DOHH2 (cell line): ENCODE data around the gene SYT3.

ENCODE experiments used
- H3F3A ChIP-seq: fragments of 200-600 bp; sonication (generic), shearing (Covaris generic); 2 replicates; pipeline ENCODE4 v1.6.0; 2016; ENCODE audit warnings: antibody characterized with exemption, mild to moderate bottlenecking; ENCODE audit not compliant: control insufficient read depth, insufficient read depth
- H3K27ac ChIP-seq: fragments of 200-600 bp; sonication (generic); 2 replicates; pipeline ENCODE4 v1.5.1; 2014; ENCODE audit warnings: low read depth, mild to moderate bottlenecking, low read length, moderate library complexity
- H3K27me3 ChIP-seq: fragments of 200-600 bp; sonication (generic); 2 replicates; pipeline ENCODE4 v1.6.1; 2014; ENCODE audit warnings: mild to moderate bottlenecking, low read length, mixed read lengths; ENCODE audit not compliant: control insufficient read depth
- H3K36me3 ChIP-seq: fragments of 200-600 bp; sonication (generic); 2 replicates; pipeline ENCODE4 v1.6.1; 2014; ENCODE audit warnings: mild to moderate bottlenecking, low read length, moderate library complexity, mixed read lengths; ENCODE audit not compliant: control insufficient read depth
- H3K4me1 ChIP-seq: fragments of 200-600 bp; sonication (generic); 2 replicates; pipeline ENCODE4 v1.6.1; 2014; ENCODE audit warnings: mild to moderate bottlenecking, low read length, mixed read lengths; ENCODE audit not compliant: control insufficient read depth
- H3K4me2 ChIP-seq: fragments of 200-600 bp; sonication (generic); 2 replicates; pipeline ENCODE4 v1.6.0; 2014; ENCODE audit warnings: mild to moderate bottlenecking, low read length, moderate library complexity
- H3K4me3 ChIP-seq: fragments of 200-600 bp; sonication (generic); 2 replicates; pipeline ENCODE4 v1.5.1; 2014; ENCODE audit warnings: mild to moderate bottlenecking, low read length, mixed read lengths
- H3K79me2 ChIP-seq: fragments of 200-600 bp; sonication (generic); 2 replicates; pipeline ENCODE4 v1.6.1; 2014; ENCODE audit warnings: mild to moderate bottlenecking, low read length, mixed read lengths; ENCODE audit not compliant: control insufficient read depth
- H3K9me2 ChIP-seq: fragments of 200-600 bp; sonication (generic); replicated peaks from 2 replicates; pipeline ENCODE4 v1.6.1; 2014; ENCODE audit warnings: mild to moderate bottlenecking, low read length, mixed read lengths; ENCODE audit not compliant: control insufficient read depth
- H3K9me3 ChIP-seq: fragments of 200-600 bp; sonication (generic); 2 replicates; pipeline ENCODE4 v1.6.1; 2014; ENCODE audit warnings: antibody characterized with exemption, low read length, mixed read lengths; ENCODE audit not compliant: control insufficient read depth, insufficient read depth
- H4K20me1 ChIP-seq: fragments of 200-600 bp; sonication (generic); 2 replicates; pipeline ENCODE4 v1.6.0; 2014; ENCODE audit warnings: low read depth, mild to moderate bottlenecking, antibody characterized with exemption, low read length, moderate library complexity; ENCODE audit not compliant: control insufficient read depth, insufficient read depth
- EZH2phosphoT487 ChIP-seq: fragments of 200-600 bp; sonication (generic); IDR thresholded peaks from 2 replicates; pipeline ENCODE4 v1.6.1; 2017; ENCODE audit warnings: borderline replicate concordance, mild to moderate bottlenecking, antibody characterized with exemption, low read length, moderate library complexity, mixed read lengths
- TF ChIP-seq, protein P1 (sequence below): fragments of 200-600 bp; sonication (generic); IDR thresholded peaks from one replicate; pipeline ENCODE4 v1.5.1; 2014; ENCODE audit warnings: antibody characterized with exemption, mild to moderate bottlenecking, low read depth, low read length; ENCODE audit not compliant: poor library complexity, severe bottlenecking

Gene SYT3

DNA sequence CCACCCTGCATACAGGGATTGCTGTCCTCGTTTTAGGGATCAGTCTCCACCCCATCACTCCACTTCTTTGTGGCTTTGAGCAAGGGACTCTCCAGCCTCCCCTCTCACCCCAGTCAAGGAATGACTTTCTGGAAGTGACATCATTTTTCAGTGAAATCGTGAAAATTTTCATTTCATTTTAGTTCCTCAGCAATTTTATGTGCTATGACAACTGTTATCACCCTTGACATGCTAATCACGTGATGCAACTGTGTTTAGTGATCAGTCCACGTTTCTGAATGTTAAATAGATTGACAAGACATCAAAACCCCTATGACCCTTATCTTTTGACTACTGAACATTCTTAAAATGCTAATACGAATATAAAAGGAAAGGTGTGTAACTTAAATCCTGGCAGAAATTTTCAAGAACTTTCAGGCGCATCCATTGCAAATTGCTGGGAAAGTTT lies 17.6 kb upstream of the SYT3 start:
- no peaks in the 10 kb centered on the region for H3K27me3 ChIP-seq
- no peaks in the 10 kb centered on the region for H3K79me2 ChIP-seq
- H3K27ac ChIP-seq, result no peak overlapping the region
- no peaks in the 10 kb centered on the region for H3K36me3 ChIP-seq
- no peak for TF ChIP-seq EZH2phosphoT487
- no peak overlapping the region for H3K4me3 ChIP-seq
- 0 out of 2 replicates have a peak, but pooled peaks cover 2% of the 10 kb centered on the region for H3K4me1 ChIP-seq
- H3F3A ChIP-seq, result no peaks in the 10 kb centered on the region
- no peaks in the 10 kb centered on the region for H3K9me2 ChIP-seq
- no peaks in the 10 kb centered on the region for H4K20me1 ChIP-seq
- no peak overlapping the region for H3K4me2 ChIP-seq
- peaks cover 4% of the 10 kb centered on the region; the same call in 1 of the 2 replicates for H3K9me3 ChIP-seq

DNA sequence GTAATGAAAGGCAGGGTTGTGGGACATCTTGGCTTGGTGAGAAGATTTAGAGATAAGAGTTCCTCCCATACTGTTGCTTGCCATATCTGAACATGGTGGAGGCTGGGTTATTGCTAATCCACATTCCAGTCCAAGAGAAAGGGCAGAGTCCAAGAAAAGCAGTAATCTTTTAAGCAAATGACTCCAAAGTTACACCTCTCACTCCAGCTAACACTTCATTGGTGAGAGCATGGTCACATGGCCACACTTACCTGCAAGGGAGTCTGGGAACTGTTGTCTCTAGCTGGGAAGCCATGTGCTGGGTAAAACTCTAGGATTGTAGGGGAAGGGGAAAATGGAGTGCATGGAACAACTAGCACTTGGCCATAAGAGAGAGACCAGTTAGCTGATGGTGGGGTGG lies 15.2 kb upstream of the SYT3 start:
- Histone ChIP-seq H3F3A (no peaks in the 10 kb centered on the region), H3K9me3 (peaks cover 4% of the 10 kb centered on the region; the same call in 1 of the 2 replicates), H3K36me3 (no peaks in the 10 kb centered on the region), H3K4me3 (no peak overlapping the region), H3K9me2 (no peaks in the 10 kb centered on the region), H3K79me2 (no peaks in the 10 kb centered on the region), H3K27me3 (no peaks in the 10 kb centered on the region), H4K20me1 (no peaks in the 10 kb centered on the region), H3K4me1 (0 out of 2 replicates have a peak, but pooled peaks cover 2% of the 10 kb centered on the region), H3K27ac (no peak overlapping the region), H3K4me2 (no peak overlapping the region)
- no peak for TF ChIP-seq EZH2phosphoT487
- TF ChIP-seq, protein P1, sequence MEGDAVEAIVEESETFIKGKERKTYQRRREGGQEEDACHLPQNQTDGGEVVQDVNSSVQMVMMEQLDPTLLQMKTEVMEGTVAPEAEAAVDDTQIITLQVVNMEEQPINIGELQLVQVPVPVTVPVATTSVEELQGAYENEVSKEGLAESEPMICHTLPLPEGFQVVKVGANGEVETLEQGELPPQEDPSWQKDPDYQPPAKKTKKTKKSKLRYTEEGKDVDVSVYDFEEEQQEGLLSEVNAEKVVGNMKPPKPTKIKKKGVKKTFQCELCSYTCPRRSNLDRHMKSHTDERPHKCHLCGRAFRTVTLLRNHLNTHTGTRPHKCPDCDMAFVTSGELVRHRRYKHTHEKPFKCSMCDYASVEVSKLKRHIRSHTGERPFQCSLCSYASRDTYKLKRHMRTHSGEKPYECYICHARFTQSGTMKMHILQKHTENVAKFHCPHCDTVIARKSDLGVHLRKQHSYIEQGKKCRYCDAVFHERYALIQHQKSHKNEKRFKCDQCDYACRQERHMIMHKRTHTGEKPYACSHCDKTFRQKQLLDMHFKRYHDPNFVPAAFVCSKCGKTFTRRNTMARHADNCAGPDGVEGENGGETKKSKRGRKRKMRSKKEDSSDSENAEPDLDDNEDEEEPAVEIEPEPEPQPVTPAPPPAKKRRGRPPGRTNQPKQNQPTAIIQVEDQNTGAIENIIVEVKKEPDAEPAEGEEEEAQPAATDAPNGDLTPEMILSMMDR, result no peak

DNA sequence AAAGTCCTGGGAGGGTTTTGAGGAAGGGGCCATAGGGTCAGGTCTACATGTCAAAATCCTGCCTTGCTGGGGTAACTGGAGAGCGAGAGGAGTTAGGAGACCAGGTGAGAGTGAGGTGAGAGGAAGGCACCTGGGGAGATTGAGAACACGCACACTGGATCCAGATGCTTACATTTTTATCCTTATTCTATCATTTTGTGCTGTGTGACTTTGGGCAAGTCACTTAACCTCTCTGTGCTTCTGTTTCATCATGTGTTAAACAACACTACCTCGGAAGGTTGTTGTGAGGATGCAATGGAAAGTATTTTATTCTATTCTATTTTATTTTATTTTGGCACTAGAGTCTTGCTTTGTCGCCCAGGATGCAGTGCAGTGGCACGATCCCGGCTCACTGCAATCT lies 13.0 kb upstream of the SYT3 start:
- no peak overlapping the region for H3K4me3 ChIP-seq
- no peaks in the 10 kb centered on the region for H4K20me1 ChIP-seq
- no peak overlapping the region for H3K27ac ChIP-seq
- H3K79me2 ChIP-seq, result no peaks in the 10 kb centered on the region
- no peak overlapping the region for H3K4me2 ChIP-seq
- H3F3A ChIP-seq, result no peaks in the 10 kb centered on the region
- peaks cover 14% of the 10 kb centered on the region for H3K4me1 ChIP-seq
- H3K36me3 ChIP-seq, result no peaks in the 10 kb centered on the region
- TF ChIP-seq EZH2phosphoT487, result no peak
- TF ChIP-seq, protein P1, result no peak
- no peaks in the 10 kb centered on the region for H3K9me2 ChIP-seq
- no peaks in the 10 kb centered on the region for H3K27me3 ChIP-seq
- H3K9me3 ChIP-seq, result no peaks in the 10 kb centered on the region

DNA sequence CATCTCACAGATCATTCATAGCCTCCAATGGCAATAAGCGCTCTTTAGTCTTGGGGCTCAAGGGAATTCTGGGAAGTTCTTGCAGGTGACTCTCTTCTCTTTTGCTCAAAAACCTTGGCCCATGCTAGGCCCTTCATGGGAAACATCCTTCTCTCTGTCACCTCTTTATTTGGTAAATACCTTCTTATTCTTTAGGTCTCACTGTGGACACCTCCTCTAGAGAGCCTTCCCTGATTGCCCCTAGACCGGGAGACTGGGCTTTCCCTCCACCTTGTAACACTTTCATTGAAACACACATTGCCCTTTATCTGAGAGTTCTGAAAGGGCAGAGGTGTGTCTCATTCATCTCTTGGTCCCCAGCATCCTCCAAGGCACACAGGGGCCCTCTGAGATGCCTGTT lies 11.5 kb upstream of the SYT3 start:
- no peaks in the 10 kb centered on the region for H3K9me3 ChIP-seq
- H3K9me2 ChIP-seq, result no peaks in the 10 kb centered on the region
- no peak overlapping the region for H3K4me3 ChIP-seq
- H4K20me1 ChIP-seq, result no peaks in the 10 kb centered on the region
- no peak overlapping the region for H3K27ac ChIP-seq
- no peak overlapping the region for H3K4me2 ChIP-seq
- no peaks in the 10 kb centered on the region for H3F3A ChIP-seq
- TF ChIP-seq, protein P1, result no peak
- no peak for TF ChIP-seq EZH2phosphoT487
- peaks cover 15% of the 10 kb centered on the region for H3K4me1 ChIP-seq
- H3K27me3 ChIP-seq, result no peaks in the 10 kb centered on the region
- no peaks in the 10 kb centered on the region for H3K36me3 ChIP-seq
- no peaks in the 10 kb centered on the region for H3K79me2 ChIP-seq
